ENCODE measurements around the gene HS2ST1.

HS2ST1 gene

DNA sequence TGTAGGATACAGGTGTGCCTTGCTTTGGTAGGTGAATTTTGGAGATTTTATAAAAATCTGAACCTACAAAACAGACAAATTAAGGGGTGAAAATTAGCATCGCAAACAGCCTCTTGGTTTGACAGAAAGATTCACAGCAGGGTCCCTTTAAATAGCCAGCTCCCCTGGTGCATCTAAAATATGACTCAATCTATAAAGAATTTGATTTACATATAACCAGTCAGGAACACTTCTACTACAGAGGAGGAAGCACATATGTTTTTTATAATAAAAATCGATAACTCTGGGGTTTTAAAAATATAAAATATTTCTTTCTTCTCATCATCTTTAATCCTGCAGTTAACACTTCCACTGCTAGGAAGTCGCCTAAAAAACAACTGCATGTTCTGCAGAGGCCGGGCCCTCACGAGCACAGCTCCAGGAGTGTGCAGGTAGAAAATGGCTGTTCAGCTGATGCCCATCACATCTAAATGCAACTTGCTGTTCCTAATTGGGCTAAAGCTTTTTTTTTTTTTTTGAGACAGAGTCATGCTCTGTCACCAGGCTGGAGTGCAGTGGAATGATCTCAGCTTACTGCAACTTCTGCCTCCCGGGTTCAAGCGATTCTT lies 203.4 kb downstream of the HS2ST1 start:
- DNase-seq = peak in 2 of 3 experiments; percentile 18 to 50

DNA sequence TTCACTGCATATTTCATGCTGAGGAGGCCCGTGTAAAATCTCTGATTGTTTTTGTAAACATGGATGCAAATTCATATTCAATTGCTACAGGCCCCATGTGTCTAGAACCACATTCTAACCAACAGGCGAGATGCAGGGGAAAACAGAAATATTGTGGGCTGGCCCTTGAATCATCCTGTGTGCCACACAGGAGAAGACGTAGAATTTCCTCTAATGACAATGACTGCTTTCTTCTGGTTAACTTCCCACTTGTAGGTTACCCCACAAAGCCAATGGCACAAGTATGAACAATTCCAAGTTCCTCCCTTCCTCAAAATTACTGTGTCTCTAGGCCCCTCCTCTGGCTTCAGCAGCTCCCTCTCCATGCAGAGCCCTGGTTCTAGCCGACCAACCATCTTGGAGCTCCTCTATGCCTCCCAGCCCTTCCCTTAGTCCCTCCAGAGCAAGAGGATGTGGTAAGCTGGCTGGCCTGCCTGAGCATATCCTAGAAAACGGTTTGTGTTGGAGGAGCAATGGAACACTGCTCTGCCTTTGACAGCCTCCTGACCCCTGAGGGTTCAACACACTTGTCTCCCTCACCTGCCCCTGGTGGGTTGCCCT lies 205.2 kb downstream of the HS2ST1 start:
- no peak for DNase-seq

DNA sequence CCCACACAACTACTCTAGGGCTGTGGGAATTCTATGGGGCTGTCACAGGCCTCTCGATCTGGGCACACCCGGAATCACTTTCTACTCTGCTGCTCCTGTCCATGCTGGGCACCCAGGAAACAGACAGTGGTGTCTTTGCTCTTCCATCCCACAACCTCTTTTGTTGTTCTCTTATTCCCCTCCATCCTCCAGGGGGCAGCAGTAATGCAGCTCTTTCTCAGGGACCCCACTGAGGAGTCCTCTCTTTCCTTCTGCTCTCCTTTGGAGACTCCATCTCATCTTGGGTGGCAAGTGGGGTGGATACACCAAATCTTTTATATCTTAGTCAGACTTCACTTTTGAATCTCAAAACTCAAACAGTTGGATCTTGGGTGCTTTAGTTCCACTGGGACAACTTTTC lies 206.3 kb downstream of the HS2ST1 start:
- no peak for DNase-seq

DNA sequence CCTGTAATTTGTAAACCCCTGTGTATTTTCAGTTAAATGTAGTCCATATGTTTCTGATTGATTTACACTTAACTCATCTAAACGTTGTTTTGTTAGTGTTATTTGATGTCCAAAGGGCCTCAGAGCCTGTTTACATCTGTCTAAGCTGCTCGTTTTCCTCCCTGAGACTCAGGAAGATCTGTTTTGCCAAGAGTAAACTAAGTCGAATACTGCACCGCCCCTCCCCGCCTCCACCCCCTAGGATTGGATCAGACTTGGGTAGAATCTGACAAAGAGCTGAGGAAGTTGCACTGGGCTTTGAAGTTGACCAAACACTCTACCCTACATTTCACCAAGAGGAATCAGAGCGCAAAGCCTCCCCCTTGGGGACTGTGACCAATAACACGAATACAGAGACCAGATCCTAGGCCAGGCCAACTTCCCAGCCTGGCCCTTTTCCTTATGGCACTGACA lies 207.3 kb downstream of the HS2ST1 start:
- no peak for DNase-seq

DNA sequence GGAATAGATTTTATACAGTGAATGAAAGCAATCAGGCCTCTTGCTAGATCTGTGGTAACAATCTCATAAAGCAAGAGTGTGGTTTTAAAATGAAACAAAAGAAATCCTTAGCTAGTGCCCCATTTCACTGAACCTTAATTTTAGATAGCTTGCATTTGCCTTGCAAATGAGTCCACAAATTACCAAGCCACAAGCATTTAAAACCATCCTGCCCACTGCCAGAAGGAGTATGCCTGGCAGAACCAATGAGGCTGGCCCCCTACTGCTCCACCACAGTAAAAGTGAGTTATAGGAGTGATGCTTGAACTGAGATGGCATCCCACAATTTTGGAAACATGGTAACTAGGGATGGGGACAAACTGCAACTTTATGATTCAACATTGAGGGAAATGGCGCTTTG lies 207.8 kb downstream of the HS2ST1 start:
- no peak for DNase-seq

DNA sequence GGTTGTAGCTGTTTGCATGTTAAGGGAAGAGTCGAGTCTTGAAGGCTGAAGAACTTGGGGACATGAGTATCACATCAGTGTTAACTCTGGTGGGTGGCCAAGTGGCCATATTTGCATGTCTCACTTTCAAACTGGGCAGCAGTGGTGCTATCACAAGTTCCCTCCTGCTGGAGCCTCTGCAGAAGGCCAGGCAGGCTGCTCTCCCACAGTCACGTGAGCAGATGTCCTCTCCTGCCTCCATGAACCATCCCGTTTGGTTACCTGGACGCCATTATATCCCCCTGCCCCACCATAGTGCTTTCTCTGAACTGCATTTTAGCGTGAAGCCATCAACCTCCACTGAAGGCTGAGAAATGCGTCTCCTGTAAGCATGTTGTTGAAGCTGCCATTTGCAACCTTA lies 209.2 kb downstream of the HS2ST1 start:
- no peak for DNase-seq

DNA sequence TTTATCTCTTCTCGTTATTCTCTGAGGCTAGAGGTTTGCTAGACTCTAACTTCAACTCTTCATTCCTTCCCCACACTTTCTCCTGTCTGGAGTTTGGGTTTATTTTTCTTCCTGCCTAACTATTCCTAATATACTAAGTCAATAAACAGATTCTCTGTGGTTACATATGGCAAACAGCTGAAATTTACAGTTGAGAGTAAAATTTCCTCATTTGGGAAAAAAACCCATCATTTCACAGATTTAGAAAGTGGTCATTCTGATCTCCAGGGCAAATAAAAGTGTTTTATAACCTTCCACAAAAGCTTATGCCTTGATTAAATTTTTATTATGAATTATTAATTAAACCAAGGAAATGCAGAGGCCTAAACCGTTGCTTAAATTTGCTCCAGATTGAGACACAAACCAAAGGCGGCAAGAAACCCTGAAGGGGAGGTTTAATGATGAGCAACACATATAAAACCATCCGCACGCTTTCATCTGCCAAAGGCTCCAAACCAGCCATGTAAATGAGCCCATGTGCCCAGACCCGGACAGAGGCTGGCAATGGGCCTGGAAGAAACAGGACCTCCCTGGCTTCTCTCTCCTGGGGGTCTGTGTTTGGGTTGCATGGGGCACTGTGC lies 212.6 kb downstream of the HS2ST1 start:
- no peak for DNase-seq

DNA sequence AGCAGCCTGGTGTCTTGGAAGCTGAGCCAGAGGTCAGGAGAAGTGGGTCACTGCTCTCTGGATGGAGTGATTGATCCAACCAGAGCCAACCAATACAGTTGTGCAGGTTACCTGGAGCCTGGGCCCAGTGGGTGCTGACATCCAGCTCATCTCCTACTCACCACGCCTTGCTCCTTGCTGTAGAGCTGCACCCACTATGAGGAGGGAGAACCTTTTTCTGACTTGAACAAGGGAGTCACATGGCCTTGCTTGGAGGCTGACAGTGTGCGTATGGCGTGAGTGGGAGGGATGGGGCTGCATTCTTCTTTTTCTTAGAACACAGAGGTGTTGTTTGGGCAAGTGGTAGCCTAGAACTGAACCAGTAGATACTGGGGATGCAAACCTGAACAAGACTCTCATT lies 213.1 kb downstream of the HS2ST1 start:
- DNase-seq = no peak

DNA sequence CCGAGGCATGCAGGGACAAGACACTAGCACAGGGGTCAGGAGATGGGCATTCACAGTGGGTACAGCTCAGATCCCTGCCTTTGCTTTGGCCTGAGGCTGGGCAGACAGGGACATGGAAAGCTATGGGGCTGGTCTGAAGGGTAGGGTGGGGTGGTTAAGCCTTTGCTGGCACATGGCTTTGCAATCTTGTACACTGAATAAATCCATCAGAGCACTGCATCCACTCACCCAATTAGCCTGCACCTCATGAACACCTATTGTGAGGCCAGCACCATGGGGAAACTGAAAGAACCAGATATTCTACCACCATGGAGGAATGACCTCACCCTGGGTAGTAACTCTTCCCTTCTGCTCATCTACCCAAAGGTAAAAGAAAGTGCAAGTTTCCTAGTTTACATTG lies 214.6 kb downstream of the HS2ST1 start:
- DNase-seq = no peak

DNA sequence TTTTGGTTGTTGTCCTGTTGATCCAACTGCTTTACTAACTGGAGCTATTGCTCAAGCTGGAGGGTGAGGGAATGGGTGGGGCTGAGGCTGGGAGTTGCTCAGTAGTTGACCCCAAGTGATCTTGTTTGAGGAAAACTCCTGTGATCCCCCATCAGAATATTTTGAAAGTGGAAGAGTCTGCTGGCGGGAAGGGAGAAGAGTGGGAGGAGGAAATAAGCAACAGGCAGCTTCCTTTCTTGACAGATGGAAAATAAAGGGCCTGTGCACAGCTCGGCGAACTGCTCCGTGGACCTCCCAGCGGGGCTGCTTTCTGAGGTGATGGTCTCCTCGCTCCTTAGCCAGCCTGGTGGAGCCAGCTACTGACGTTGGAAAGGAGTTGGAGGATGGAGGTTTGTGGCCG lies 215.2 kb downstream of the HS2ST1 start:
- no peak for DNase-seq

DNA sequence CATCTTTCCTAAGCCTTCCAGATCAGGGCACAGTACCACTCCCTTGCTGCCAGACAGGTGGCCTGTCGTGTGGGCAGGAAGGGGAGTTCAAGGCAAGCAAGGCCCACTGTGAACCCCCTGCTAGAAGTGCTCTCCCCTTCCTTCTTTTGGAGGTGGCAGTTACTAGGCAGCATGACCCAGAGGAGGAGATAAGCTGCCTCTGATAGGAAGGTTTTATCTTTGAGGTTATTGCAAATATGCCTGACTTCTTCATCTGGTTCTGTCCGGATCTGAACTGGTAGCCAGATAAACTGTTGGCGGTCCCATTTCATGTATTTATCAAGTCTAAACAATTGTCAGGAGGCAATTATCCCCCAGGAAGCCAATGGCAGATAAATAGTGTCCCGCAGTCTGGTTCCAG lies 216.0 kb downstream of the HS2ST1 start:
- DNase-seq = no peak

DNA sequence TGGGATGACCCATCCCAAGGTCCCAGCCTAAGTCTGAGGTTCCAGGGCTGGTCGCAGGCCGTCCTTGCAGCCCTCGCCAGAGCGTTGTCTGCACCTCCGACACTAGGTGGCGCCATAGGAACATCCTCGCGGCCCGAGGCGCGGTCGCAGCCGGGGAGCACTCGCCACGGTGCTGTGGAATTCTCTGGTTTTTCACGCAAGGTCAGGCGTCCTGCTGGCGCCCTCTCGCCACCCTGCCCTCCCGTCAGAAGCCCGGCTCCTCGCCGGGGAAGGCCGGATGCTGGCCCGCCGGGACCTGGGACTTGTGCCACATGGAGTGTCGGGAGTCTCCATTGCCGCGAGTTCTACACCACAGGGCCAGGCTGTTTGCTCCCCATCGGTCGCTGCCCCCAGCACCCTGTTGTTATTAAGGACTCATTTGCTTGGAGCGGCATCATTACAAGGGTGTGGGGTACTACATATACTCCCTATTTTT lies 217.4 kb downstream of the HS2ST1 start:
- peak; percentile 57 to 79 (median 66) for DNase-seq

DNA sequence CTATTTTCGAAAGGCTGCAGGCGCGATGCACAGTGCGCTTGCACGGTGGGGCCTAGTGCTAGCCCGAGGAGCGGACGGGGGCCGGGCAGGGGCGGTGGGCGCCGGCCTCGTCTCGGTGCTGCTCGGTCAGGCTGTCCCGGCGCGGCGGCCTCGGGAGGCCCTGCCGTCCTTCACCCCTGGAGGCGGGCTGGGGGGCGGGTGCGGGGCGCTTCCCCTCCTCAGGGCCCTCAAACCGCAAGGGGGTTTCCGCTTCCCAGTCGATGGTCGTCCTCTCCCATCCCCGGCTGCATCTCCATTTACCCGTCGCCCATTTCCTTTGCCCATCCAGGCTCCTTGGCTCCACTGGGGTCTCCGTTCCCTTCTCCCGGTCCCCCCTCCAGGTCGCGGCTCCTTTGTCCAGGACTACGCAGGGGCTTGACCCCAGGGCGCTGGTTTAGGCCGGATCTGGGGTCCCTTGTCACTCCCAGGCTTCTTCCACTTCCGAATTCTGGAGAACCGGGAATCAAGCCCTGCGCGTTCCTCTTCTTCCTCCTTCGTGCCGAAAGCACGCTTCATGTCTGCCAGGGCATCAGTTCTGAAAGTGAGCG lies 217.9 kb downstream of the HS2ST1 start:
- no peak for DNase-seq

DNA sequence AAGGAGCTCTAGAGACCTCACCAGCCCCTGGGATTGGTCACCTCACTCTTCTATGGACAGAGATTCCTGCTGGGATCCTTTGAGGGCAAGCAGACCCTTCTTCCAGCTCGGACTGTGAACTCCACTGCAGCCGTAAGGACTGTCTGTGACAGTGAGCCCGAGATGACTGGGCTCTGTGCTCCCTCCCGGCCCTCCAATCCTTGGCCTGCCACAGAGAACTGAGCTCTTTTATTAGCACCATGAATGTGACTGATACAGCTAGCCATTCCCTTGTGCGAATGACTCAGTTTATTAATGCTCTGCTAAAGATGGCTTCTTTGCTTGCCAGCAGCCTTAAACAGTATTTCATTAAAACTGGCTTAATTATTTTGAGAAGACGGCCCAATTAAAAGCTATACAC lies 219.6 kb downstream of the HS2ST1 start:
- no peak for DNase-seq

DNA sequence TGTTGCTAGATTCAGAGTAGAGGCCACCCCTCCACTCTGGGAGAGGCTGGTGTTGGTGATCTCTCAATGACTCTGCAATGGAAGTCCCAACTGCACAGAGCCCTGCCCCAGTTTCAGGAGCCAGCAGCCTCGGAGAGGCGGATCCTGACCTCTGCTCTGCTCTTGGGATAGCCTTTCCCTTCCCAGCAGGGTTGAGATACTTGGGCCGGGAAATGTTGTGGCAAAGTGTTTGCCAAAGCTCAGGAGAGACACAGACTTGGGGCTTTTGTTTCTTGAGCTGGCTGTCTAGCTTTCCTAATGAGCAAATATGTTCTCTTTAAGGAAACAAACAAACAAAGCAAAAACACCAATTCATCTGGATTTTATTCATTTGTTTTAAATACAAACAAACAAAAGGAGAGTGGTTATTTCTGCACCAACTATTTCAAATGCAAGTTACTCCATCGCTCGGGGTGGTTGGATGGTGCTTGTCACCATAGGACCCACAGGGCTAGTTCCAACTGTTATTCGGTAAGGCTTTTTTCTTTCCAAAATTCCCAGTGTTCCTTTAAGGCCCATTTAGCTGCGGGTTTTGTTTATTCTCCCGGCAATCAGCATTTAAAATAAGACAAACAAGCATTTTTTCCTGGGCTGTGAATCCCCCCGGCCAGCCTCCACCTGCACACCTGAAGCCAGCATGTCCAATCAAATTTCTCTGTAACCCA lies 220.3 kb downstream of the HS2ST1 start:
- DNase-seq = no peak

DNA sequence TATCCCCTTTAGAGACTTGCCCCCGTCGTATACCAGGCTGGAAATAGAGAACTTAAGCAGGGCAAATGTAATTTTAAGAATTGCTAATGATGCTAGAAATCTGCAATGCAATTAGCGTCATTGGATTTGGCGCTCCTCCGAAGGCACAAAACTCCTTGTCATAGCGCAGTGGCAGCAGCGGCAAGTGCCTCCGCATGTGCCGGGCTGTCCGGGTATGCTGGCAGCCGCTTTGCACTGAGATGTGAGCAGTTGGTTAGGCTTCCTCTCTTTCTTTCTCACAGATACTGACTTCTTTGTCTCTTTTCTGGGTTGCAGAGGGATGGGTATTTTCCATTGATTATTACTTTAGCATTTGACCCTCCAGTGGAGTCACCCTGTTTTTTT lies 220.9 kb downstream of the HS2ST1 start:
- DNase-seq = no peak

DNA sequence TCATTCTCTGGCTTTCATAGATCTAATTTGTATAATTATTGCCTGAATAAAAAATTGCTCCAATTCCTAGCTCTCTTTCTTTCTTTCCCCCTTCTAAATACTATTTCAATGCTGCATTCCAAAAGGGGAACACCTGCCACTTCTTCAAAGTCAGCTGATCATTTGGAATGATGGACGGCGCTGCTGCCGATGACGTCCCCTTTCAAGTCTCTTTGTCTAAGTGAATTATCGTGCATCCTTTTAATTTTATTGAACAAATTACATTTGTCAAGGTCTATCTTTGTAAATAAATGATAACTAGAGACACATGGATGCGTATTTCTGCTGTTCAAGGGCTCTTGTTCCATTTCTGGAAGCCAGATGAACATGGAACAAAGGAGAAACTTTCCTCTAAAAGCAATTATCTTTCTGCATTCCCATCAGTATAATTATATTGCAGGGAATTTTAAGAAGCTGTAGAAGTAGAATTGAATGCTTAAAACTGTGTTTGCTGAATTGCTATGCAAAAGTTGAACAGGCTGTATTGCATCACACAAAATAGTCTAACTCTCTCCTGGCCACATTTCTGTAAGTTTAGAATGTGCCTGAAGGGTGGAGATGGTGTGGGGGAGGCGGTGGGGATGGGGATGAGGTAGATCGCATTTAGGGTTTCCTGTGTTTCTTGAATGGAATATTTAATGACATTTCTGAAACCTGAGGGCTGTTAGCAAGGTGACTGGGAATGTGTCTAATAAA lies 222.3 kb downstream of the HS2ST1 start:
- peak in 1 of 3 experiments; percentile 58 for DNase-seq

DNA sequence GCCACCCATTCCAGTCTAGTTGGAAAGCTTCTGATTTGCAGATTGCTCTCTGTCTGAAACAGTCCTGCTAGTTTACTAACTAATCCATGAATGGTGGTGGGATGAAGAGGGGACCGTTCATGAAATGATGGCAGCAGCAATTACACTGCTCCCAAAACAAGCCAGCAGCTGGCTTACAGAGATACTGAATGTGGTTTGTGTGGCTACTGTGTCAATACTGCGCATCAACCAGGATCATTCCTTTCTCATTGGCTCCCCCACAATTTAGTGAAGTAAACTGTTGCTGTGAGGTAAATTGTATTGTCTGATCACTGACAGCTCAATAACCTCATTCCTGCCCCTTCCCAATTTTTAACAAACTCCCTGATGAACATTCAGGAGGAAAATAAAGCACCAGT lies 222.9 kb downstream of the HS2ST1 start:
- DNase-seq = no peak

DNA sequence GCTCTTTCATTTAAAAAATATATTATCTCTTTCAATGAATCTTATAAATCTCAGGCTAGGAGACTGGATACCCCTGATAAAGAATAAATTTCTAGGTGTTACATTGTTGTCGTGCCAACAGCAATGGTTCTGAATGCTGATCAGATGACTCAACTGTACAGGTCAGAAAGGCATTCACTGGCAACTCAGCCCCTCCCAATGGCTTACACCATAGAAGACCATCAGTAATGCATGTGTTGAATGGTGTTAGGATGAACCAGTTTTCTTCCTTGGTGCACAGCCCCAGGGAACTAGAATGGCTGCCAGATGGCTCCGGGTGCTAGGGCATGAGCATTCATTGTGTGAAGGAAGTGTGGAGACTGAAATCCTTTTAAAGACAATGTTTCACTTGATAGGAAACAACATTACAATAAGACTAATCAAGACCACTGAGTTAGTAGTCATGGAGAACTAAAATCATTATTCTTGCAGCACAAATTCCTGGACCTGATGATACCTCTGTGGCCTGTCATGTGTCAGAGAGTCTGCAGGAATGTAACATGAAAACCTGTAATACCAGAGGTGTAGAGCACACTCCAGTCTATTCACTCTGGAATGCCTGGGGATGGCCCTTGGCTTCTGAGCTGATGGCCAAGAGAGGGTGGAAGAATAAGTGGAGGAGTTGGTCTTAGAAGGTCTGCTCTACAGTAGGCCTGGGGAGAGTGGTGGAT lies 226.6 kb downstream of the HS2ST1 start:
- DNase-seq = no peak

DNA sequence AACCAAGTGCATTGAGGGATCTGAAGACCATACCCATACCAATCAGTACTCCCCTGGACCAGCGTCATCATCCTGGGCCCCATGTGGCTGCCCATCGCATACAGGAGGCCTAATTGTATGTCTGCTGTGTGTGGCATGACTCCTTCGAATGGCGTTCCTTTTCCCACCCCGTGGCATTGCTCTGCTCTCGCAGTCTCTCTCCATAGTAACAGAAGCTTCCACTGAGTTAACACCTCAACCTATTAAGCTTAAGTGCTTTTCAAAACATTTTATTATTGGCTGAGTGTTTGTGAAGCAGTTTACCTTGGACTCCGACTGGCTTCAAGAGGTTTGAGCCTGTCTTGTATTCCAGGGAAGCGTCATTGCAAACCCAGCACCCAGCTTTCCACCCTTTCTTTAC lies 227.1 kb downstream of the HS2ST1 start:
- peak; percentile 55 to 91 (median 88) for DNase-seq

DNA sequence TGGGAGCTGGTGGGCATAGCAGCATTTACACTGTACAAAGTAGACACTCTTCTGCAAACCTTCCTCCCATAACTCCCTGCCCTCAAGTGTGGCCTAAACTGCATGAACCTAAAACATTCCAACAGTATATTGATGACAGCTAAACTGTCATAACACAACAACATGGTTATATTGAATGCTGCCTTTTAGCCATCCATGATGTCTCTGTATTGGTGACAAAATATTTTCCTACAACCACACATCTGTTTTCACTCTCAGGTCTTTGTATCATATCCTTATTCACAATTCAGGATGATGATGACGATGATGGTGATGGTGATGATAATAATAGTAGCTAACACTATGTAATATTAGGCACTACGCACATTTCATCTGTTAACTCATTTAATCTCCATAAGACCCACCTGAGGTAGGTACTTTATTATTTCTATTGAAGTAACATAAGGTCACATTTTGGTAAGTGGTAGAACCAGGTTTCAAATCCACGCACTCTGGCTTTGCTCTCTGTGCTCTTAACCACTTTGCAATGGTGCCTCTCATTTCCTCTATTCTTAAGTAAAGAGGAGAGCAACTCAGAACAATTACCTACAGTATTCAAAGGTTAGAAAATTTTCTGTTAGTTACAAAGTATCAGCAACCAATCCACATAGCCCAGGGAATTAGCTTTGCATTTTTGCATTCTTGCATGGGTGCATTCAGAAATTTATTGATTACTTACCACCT lies 229.1 kb downstream of the HS2ST1 start:
- DNase-seq = no peak

Measured in NCI-H1417 (cell line).